Activated T-helper 9 cell treated with anti-CD3 and anti-CD28 coated beads, Interleukin-2, amount 50 U/mL, for 16 hours (primary cell): ENCODE data around the gene ARNT2.

ENCODE experiments used
- DNase-seq: peaks from one replicate; pipeline ENCODE4 v3.0.0-alpha.2; 2020; ENCODE audit warnings: low read depth

ARNT2 gene

GRCh38 chr15:80466543-80466942, 62.4 kb downstream of the ARNT2 start:
- no peak for DNase-seq

- DNase-seq: no peak
Measured at GRCh38 chr15:80467311-80467714, 63.1 kb downstream of the ARNT2 start.

GRCh38 chr15:80468796-80469195, 64.6 kb downstream of the ARNT2 start:
- DNase-seq: no peak

GRCh38 chr15:80471881-80472280, 67.7 kb downstream of the ARNT2 start:
- no peak for DNase-seq

GRCh38 chr15:80473286-80474223, 69.4 kb downstream of the ARNT2 start:
- no peak for DNase-seq

GRCh38 chr15:80474224-80475215, 70.3 kb downstream of the ARNT2 start:
- DNase-seq: no peak

- DNase-seq: no peak
Measured at GRCh38 chr15:80475572-80475971, 71.4 kb downstream of the ARNT2 start.

GRCh38 chr15:80476036-80476435, 71.9 kb downstream of the ARNT2 start:
- DNase-seq: no peak

GRCh38 chr15:80478075-80478474, 73.9 kb downstream of the ARNT2 start:
- DNase-seq: no peak

GRCh38 chr15:80479191-80479590, 75.0 kb downstream of the ARNT2 start:
- DNase-seq: no peak

- no peak for DNase-seq
Measured at GRCh38 chr15:80480171-80480811, 76.1 kb downstream of the ARNT2 start.

GRCh38 chr15:80480909-80481308, 76.7 kb downstream of the ARNT2 start:
- no peak for DNase-seq

GRCh38 chr15:80482696-80483095, 78.5 kb downstream of the ARNT2 start:
- no peak for DNase-seq

GRCh38 chr15:80483725-80484161, 79.6 kb downstream of the ARNT2 start:
- no peak for DNase-seq

- DNase-seq: no peak
Measured at GRCh38 chr15:80484333-80484864, 80.2 kb downstream of the ARNT2 start.

GRCh38 chr15:80485370-80486164, 81.4 kb downstream of the ARNT2 start:
- no peak for DNase-seq

GRCh38 chr15:80487839-80488390, 83.7 kb downstream of the ARNT2 start:
- DNase-seq: no peak

GRCh38 chr15:80489030-80489594, 84.9 kb downstream of the ARNT2 start:
- no peak for DNase-seq

- DNase-seq: no peak
Measured at GRCh38 chr15:80490431-80490990, 86.3 kb downstream of the ARNT2 start.
